Superior temporal gyrus (tissue), 1 donor: ENCODE data around the gene PGM2.
A peak's percentile ranks its signal among the peaks of the same experiment; 100 is the strongest.
"Not testable (repeated sequence)": the region's sequence is repeated elsewhere in the genome, so short reads cannot be mapped to it uniquely, and the experiment has no call there.

Experiments
- DNase-seq: peaks from one replicate; pipeline ENCODE4 v3.0.0-alpha.2; 2016; ENCODE audit errors: extremely low spot score

The PGM2 gene

GRCh38 chr4:37826295-37827029 lies at the start of gene PGM2:
TSS of gene PGM2 (plus strand) at chr4:37826686. CDS start at chr4:37826733, 47 bp downstream.
- DNase-seq: peak; percentile 67

GRCh38 chr4:37779896-37780295 lies 46.6 kb upstream of the PGM2 start:
- DNase-seq: no peak

GRCh38 chr4:37780444-37781130 lies 45.9 kb upstream of the PGM2 start:
- no peak for DNase-seq

GRCh38 chr4:37781131-37781455 lies 45.4 kb upstream of the PGM2 start:
- no peak for DNase-seq

GRCh38 chr4:37786267-37786666 lies 40.2 kb upstream of the PGM2 start:
- DNase-seq: not testable (repeated sequence)

- not testable (repeated sequence) for DNase-seq
Observed at GRCh38 chr4:37787883-37788460, 38.5 kb upstream of the PGM2 start.

GRCh38 chr4:37788819-37789218 lies 37.7 kb upstream of the PGM2 start:
- no peak for DNase-seq

GRCh38 chr4:37792241-37792640 lies 34.2 kb upstream of the PGM2 start:
- DNase-seq: no peak

GRCh38 chr4:37793562-37793961 lies 32.9 kb upstream of the PGM2 start:
- DNase-seq: no peak

GRCh38 chr4:37794056-37794455 lies 32.4 kb upstream of the PGM2 start:
- no peak for DNase-seq

GRCh38 chr4:37795581-37796195 lies 30.8 kb upstream of the PGM2 start:
- no peak for DNase-seq

- no peak for DNase-seq
Observed at GRCh38 chr4:37797374-37797773, 29.1 kb upstream of the PGM2 start.

- DNase-seq: no peak
Observed at GRCh38 chr4:37797923-37798322, 28.6 kb upstream of the PGM2 start.

- DNase-seq: no peak
Observed at GRCh38 chr4:37798616-37799015, 27.9 kb upstream of the PGM2 start.

GRCh38 chr4:37799941-37800554 lies 26.4 kb upstream of the PGM2 start:
- DNase-seq: no peak

GRCh38 chr4:37802068-37802666 lies 24.3 kb upstream of the PGM2 start:
- peak; percentile 64 for DNase-seq

- DNase-seq: peak; percentile 81
Observed at GRCh38 chr4:37803348-37803973, 23.0 kb upstream of the PGM2 start.

- DNase-seq: no peak
Observed at GRCh38 chr4:37805091-37805490, 21.4 kb upstream of the PGM2 start.

GRCh38 chr4:37812713-37813112 lies 13.8 kb upstream of the PGM2 start:
- no peak for DNase-seq

- no peak for DNase-seq
Observed at GRCh38 chr4:37815591-37815990, 10.9 kb upstream of the PGM2 start.

- DNase-seq: no peak
Observed at GRCh38 chr4:37816006-37816405, 10.5 kb upstream of the PGM2 start.
